ENCODE measurements around the gene TBC1D10B. TPM values are rescaled to one million over a fixed set of nuclear protein-coding genes. Genes with fewer than 3 reads are reported as not detected.
"Not testable (repeated sequence)": the region's sequence is repeated elsewhere in the genome, so short reads cannot be mapped to it uniquely, and the experiment has no call there.

TBC1D10B gene
- total RNA-seq, 1 experiment from 2014 or later, result 36.0 TPM

GRCh38 chr16:30340621-30341020 lies 29.7 kb downstream of the TBC1D10B start:
- intact Hi-C loops (cut with micrococcal nuclease), result no loop called here
- H4K20me1 ChIP-seq (ENCODE audit: low read length), result no peaks in the 10 kb centered on the region
- H3F3A ChIP-seq (ENCODE audit: low read length, unreplicated experiment), result no peaks in the 10 kb centered on the region
- H3K4me2 ChIP-seq (ENCODE audit: low read length), result no peak overlapping the region
- H3K4me3 ChIP-seq (ENCODE audit: low read length), result no peak overlapping the region
- POLR2A ChIA-PET (ENCODE audit: unreplicated experiment), result no interaction called here
- DNase-seq (no peak), ATAC-seq (no peak)
- H3K27me3 ChIP-seq (ENCODE audit: low read length), result no peaks in the 10 kb centered on the region
- H3K9me3 ChIP-seq (ENCODE audit: low read length), result no peaks in the 10 kb centered on the region
- no peak overlapping the region for H3K9ac ChIP-seq (ENCODE audit: low read length)
- no peak overlapping the region for H3K27ac ChIP-seq (ENCODE audit: low read length)
- BruUV-seq (replicated peaks), result no TSS peak
- H3K79me2 ChIP-seq (ENCODE audit: low read length), result no peaks in the 10 kb centered on the region
- H3K9me2 ChIP-seq (replicated peaks; ENCODE audit: low read length), result no peaks in the 10 kb centered on the region
- peaks cover 8% of the 10 kb centered on the region; the same call in 1 of the 2 replicates for H3K4me1 ChIP-seq (ENCODE audit: insufficient read depth, low read length)
- CTCF ChIA-PET, result interaction anchor here (0.9 kb wide), 1 partner anchor 69 kb away, joined by 8 read pairs; no protein-coding TSS in a partner anchor
- no peaks in the 10 kb centered on the region for H3K36me3 ChIP-seq (ENCODE audit: low read depth, low read length)
- no peak overlapping the region for H2AFZ ChIP-seq (ENCODE audit: low read length)
- TF ChIP-seq EZH2 (IDR thresholded peaks at IDR 0.05; ENCODE audit: low read length, unreplicated experiment) (no peak), EZH2phosphoT487 (IDR thresholded peaks at IDR 0.05; ENCODE audit: borderline replicate concordance, low read length) (no peak), CTCF (conservative IDR thresholded peaks at IDR 0.05; ENCODE audit: low read depth, low read length) (no peak)

- BruUV-seq (replicated peaks); H3K4me3 ChIP-seq (ENCODE audit: low read length); H3K9me3 ChIP-seq (ENCODE audit: low read length); H3F3A ChIP-seq (ENCODE audit: low read length, unreplicated experiment); DNase-seq; H2AFZ ChIP-seq (ENCODE audit: low read length); H3K4me2 ChIP-seq (ENCODE audit: low read length); intact Hi-C loops (cut with micrococcal nuclease); H3K4me1 ChIP-seq (ENCODE audit: insufficient read depth, low read length); H3K9me2 ChIP-seq (replicated peaks; ENCODE audit: low read length); CTCF ChIA-PET; H3K36me3 ChIP-seq (ENCODE audit: low read depth, low read length); H3K79me2 ChIP-seq (ENCODE audit: low read length); POLR2A ChIA-PET (ENCODE audit: unreplicated experiment); H3K9ac ChIP-seq (ENCODE audit: low read length); H3K27ac ChIP-seq (ENCODE audit: low read length); H3K27me3 ChIP-seq (ENCODE audit: low read length); H4K20me1 ChIP-seq (ENCODE audit: low read length); ATAC-seq: not testable (repeated sequence)
Observed at GRCh38 chr16:30338715-30339114, 31.6 kb downstream of the TBC1D10B start.

GRCh38 chr16:30337964-30338357 lies 32.3 kb downstream of the TBC1D10B start:
- H3K27ac ChIP-seq (ENCODE audit: low read length); H4K20me1 ChIP-seq (ENCODE audit: low read length); ATAC-seq; H3K9me2 ChIP-seq (replicated peaks; ENCODE audit: low read length); H3K36me3 ChIP-seq (ENCODE audit: low read depth, low read length); H3K9me3 ChIP-seq (ENCODE audit: low read length); BruUV-seq (replicated peaks); H3F3A ChIP-seq (ENCODE audit: low read length, unreplicated experiment); intact Hi-C loops (cut with micrococcal nuclease); POLR2A ChIA-PET (ENCODE audit: unreplicated experiment); H3K9ac ChIP-seq (ENCODE audit: low read length); H3K4me3 ChIP-seq (ENCODE audit: low read length); DNase-seq; H3K4me2 ChIP-seq (ENCODE audit: low read length); H2AFZ ChIP-seq (ENCODE audit: low read length); CTCF ChIA-PET; H3K4me1 ChIP-seq (ENCODE audit: insufficient read depth, low read length); H3K27me3 ChIP-seq (ENCODE audit: low read length): not testable (repeated sequence)
- H3K79me2 ChIP-seq (ENCODE audit: low read length), result peaks cover 10% of the 10 kb centered on the region

All from PC-3 (cell line).